ENCODE measurements around the gene SLC23A1. TPM values are rescaled to one million over a fixed set of nuclear protein-coding genes. Genes with fewer than 3 reads are reported as not detected.

SLC23A1 gene
- total and polyA plus RNA-seq, 2 of the 13 experiments (the other 11 are each of a cell fraction or from before 2014, with no cell fraction given) = 6.0 to 6.6 TPM

- TF ChIP-seq MED1 (CRISPR knock-in tag; IDR thresholded peaks at IDR 0.05) (0 out of 2 replicates have a peak, but pooled peaks have one; percentile 18), HNF4G (IDR thresholded peaks at IDR 0.05; ENCODE audit: borderline replicate concordance, low read depth, low read length) (no peak), HNF4G (CRISPR knock-in tag; IDR thresholded peaks at IDR 0.05; ENCODE audit: borderline replicate concordance, low read depth) (no peak), ZNF777 (CRISPR knock-in tag; IDR thresholded peaks at IDR 0.05) (peak; percentile 26; the same call in 1 of the 2 replicates), ZNF232 (CRISPR knock-in tag; IDR thresholded peaks at IDR 0.05; ENCODE audit: borderline replicate concordance) (0 out of 2 replicates have a peak, but pooled peaks have one; percentile 23), TFDP2 (CRISPR knock-in tag; IDR thresholded peaks at IDR 0.05) (0 out of 2 replicates have a peak, but pooled peaks have one; percentile 40), PAX8 (CRISPR knock-in tag; IDR thresholded peaks at IDR 0.05; ENCODE audit: borderline replicate concordance) (peak; percentile 56; the same call in 1 of the 2 replicates), RNF219 (CRISPR knock-in tag; IDR thresholded peaks at IDR 0.05) (peak; percentile 20; the same call in 1 of the 2 replicates), DR1 (CRISPR knock-in tag; IDR thresholded peaks at IDR 0.05) (peak; percentile 29; the same call in 1 of the 2 replicates), JARID2 (CRISPR knock-in tag; IDR thresholded peaks at IDR 0.05; ENCODE audit: insufficient replicate concordance) (no peak), FOXC1 (CRISPR knock-in tag; IDR thresholded peaks at IDR 0.05; ENCODE audit: borderline replicate concordance) (peak; percentile 70; the same call in 1 of the 2 replicates), KMT2B (CRISPR knock-in tag; IDR thresholded peaks at IDR 0.05) (no peak), ZNF138 (CRISPR knock-in tag; IDR thresholded peaks at IDR 0.05; ENCODE audit: low read depth) (0 out of 2 replicates have a peak, but pooled peaks have one; percentile 14), PRDM10 (CRISPR knock-in tag; IDR thresholded peaks at IDR 0.05; ENCODE audit: low read depth) (peak; percentile 93), SP5 (CRISPR knock-in tag; IDR thresholded peaks at IDR 0.05; ENCODE audit: borderline replicate concordance, low read depth) (peak; percentile 43; the same call in 1 of the 2 replicates), BORCS8-MEF2B (CRISPR knock-in tag; IDR thresholded peaks at IDR 0.05) (peak; percentile 78; the same call in 1 of the 2 replicates), HNF1B (CRISPR knock-in tag; IDR thresholded peaks at IDR 0.05) (peak; percentile 77), ZNF747 (CRISPR knock-in tag; IDR thresholded peaks at IDR 0.05; ENCODE audit: borderline replicate concordance) (peak; percentile 17; the same call in 1 of the 2 replicates), NFYC (CRISPR knock-in tag; IDR thresholded peaks at IDR 0.05) (peak; percentile 82)
Observed at GRCh38 chr5:139403787-139404483, 20.8 kb upstream of the SLC23A1 start, which contains the start of gene SPATA24 (continued).

Data from HepG2 (cell line).